ENCODE measurements around the gene PDS5B.

Gene PDS5B

GRCh38 chr13:32538621-32539246, 47.5 kb upstream of the PDS5B start, which contains the start of gene N4BP2L2 (continued):
- TF ChIP-seq, protein P1, sequence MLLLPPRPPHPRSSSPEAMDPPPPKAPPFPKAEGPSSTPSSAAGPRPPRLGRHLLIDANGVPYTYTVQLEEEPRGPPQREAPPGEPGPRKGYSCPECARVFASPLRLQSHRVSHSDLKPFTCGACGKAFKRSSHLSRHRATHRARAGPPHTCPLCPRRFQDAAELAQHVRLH (tag by site-specific recombination; IDR thresholded peaks at IDR 0.05), result peak; percentile 95
- TF ChIP-seq PRDM10 (tag by site-specific recombination; IDR thresholded peaks at IDR 0.05), result peak; percentile 81
- peak; percentile 64; the same call in 1 of the 2 replicates for TF ChIP-seq SP3 (tag by site-specific recombination; IDR thresholded peaks at IDR 0.05)
- peak; percentile 69 for TF ChIP-seq ZBTB20 (tag by site-specific recombination; IDR thresholded peaks at IDR 0.05)
- TF ChIP-seq ZBTB17 (tag by site-specific recombination; IDR thresholded peaks at IDR 0.05), result peak; percentile 84
- peak; percentile 64 for TF ChIP-seq ZXDB (tag by site-specific recombination; IDR thresholded peaks at IDR 0.05)

DNA sequence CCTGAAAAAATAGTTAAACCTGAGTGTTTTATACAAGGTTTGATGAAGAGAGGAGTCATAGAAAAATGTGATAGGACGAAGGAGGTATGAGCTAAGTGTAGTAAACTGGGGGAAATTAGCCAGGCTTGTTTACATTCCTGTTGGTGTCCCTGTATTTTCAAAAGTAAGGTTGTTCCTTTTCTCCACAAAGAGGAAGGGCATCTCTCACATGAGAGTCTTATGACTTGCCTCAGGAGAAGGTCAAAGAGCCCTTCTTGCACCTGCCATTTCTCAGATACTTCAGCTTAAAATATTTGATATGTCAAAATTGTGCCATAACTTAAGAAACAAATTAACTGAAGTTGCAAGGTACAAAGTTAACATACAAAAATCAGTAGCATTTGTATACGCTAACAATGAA, 44.0 kb upstream of the PDS5B start:
- Histone ChIP-seq H3K4me1 (ENCODE audit: control insufficient read depth, insufficient read depth, low read length) (no peaks in the 10 kb centered on the region; the same call in 1 of the 2 replicates), H3K27ac (ENCODE audit: extremely low read depth, low read depth, low read length) (no peak overlapping the region), H3K9me3 (ENCODE audit: control insufficient read depth, insufficient read depth, low read depth, low read length) (no peaks in the 10 kb centered on the region), H3K4me3 (ENCODE audit: low read depth, low read length) (no peak overlapping the region), H3K36me3 (ENCODE audit: control insufficient read depth in 2 of 2, insufficient read depth in 1 of 2, low read length in 2 of 2) (no peaks in the 10 kb centered on the region)
- POLR2A ChIA-PET, result no interaction called here
- no peak for TF ChIP-seq ZNF394 (tag by site-specific recombination; IDR thresholded peaks at IDR 0.05; ENCODE audit: borderline replicate concordance)
- no peak for TF ChIP-seq ZNF292 (tag by site-specific recombination; IDR thresholded peaks at IDR 0.05; ENCODE audit: borderline replicate concordance, low read depth)
- TF ChIP-seq ZNF311 (tag by site-specific recombination; IDR thresholded peaks at IDR 0.05; ENCODE audit: borderline replicate concordance), result no peak
- TF ChIP-seq TCF7L2 (IDR thresholded peaks at IDR 0.05; ENCODE audit: borderline replicate concordance, low read depth, low read length), result no peak
- TF ChIP-seq, protein P2, sequence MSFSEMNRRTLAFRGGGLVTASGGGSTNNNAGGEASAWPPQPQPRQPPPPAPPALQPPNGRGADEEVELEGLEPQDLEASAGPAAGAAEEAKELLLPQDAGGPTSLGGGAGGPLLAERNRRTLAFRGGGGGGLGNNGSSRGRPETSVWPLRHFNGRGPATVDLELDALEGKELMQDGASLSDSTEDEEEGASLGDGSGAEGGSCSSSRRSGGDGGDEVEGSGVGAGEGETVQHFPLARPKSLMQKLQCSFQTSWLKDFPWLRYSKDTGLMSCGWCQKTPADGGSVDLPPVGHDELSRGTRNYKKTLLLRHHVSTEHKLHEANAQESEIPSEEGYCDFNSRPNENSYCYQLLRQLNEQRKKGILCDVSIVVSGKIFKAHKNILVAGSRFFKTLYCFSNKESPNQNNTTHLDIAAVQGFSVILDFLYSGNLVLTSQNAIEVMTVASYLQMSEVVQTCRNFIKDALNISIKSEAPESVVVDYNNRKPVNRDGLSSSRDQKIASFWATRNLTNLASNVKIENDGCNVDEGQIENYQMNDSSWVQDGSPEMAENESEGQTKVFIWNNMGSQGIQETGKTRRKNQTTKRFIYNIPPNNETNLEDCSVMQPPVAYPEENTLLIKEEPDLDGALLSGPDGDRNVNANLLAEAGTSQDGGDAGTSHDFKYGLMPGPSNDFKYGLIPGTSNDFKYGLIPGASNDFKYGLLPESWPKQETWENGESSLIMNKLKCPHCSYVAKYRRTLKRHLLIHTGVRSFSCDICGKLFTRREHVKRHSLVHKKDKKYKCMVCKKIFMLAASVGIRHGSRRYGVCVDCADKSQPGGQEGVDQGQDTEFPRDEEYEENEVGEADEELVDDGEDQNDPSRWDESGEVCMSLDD (tag by site-specific recombination; IDR thresholded peaks at IDR 0.05), result no peak
- TF ChIP-seq ZNF704 (tag by site-specific recombination; IDR thresholded peaks at IDR 0.05), result no peak
- no peak for TF ChIP-seq IKZF3 (tag by site-specific recombination; IDR thresholded peaks at IDR 0.05)
- CTCF ChIA-PET, result interaction anchor here (0.5 to 0.6 kb wide), 2 partner anchors 10 to 664 kb away, joined by 3 read pairs; no protein-coding TSS in a partner anchor

- Histone ChIP-seq H3K4me1 (ENCODE audit: control insufficient read depth, insufficient read depth, low read length) (no peaks in the 10 kb centered on the region), H3K27ac (ENCODE audit: extremely low read depth, low read depth, low read length) (no peak overlapping the region), H3K36me3 (ENCODE audit: control insufficient read depth in 2 of 2, insufficient read depth in 1 of 2, low read length in 2 of 2) (no peaks in the 10 kb centered on the region), H3K9me3 (ENCODE audit: control insufficient read depth, insufficient read depth, low read depth, low read length) (no peaks in the 10 kb centered on the region), H3K4me3 (ENCODE audit: low read depth, low read length) (no peak overlapping the region)
- ChIA-PET POLR2A (no interaction called here), CTCF (no interaction called here)
- TF ChIP-seq ZNF426 (tag by site-specific recombination; IDR thresholded peaks at IDR 0.05), result peak; percentile 39
- TF ChIP-seq ZNF394 (tag by site-specific recombination; IDR thresholded peaks at IDR 0.05; ENCODE audit: borderline replicate concordance), result peak; percentile 56; the same call in 1 of the 2 replicates
- no peak for TF ChIP-seq HIC1 (tag by site-specific recombination; IDR thresholded peaks at IDR 0.05)
- TF ChIP-seq ZNF555 (tag by site-specific recombination; conservative IDR thresholded peaks at IDR 0.05), result peak; percentile 20; the same call in 1 of the 2 replicates
- TF ChIP-seq KLF7 (tag by site-specific recombination; IDR thresholded peaks at IDR 0.05; ENCODE audit: borderline replicate concordance), result no peak
Measured at GRCh38 chr13:32545083-32545482, 41.2 kb upstream of the PDS5B start.

All from HEK293 (cell line).